HG03097 (cell line): ENCODE results near the gene SYNE2.
"Not testable (repeated sequence)": the region's sequence is repeated elsewhere in the genome, so short reads cannot be mapped to it uniquely, and the experiment has no call there.

ENCODE experiments used
- ATAC-seq: cut with Tn5 transposase; IDR thresholded peaks from one replicate; pipeline ENCODE4 v1.9.1; 2021; ENCODE audit not compliant: unreplicated experiment, low FRiP score

Gene SYNE2

GRCh38 chr14:64117671-64118402, 265.0 kb downstream of the SYNE2 start:
- no peak for ATAC-seq

GRCh38 chr14:64118403-64118742, 265.6 kb downstream of the SYNE2 start:
- ATAC-seq: not testable (repeated sequence)

GRCh38 chr14:64118892-64119291, 266.1 kb downstream of the SYNE2 start:
- ATAC-seq: no peak

GRCh38 chr14:64119500-64119899, 266.7 kb downstream of the SYNE2 start:
- ATAC-seq: no peak

- ATAC-seq: no peak
Measured at GRCh38 chr14:64119980-64120379, 267.2 kb downstream of the SYNE2 start.

- ATAC-seq: no peak
Measured at GRCh38 chr14:64123241-64123822, 270.5 kb downstream of the SYNE2 start.

GRCh38 chr14:64125270-64125669, 272.5 kb downstream of the SYNE2 start:
- no peak for ATAC-seq

- no peak for ATAC-seq
Measured at GRCh38 chr14:64126548-64126947, 273.7 kb downstream of the SYNE2 start.

- ATAC-seq: no peak
Measured at GRCh38 chr14:64137657-64138290, 285.0 kb downstream of the SYNE2 start.

- ATAC-seq: no peak
Measured at GRCh38 chr14:64147126-64147790, 294.5 kb downstream of the SYNE2 start.

- ATAC-seq: no peak
Measured at GRCh38 chr14:64149921-64150320, 297.1 kb downstream of the SYNE2 start.

GRCh38 chr14:64158608-64159007, 305.8 kb downstream of the SYNE2 start:
- ATAC-seq: no peak

GRCh38 chr14:64159588-64159987, 306.8 kb downstream of the SYNE2 start:
- ATAC-seq: no peak

- ATAC-seq: no peak
Measured at GRCh38 chr14:64170181-64170580, 317.4 kb downstream of the SYNE2 start.

- no peak for ATAC-seq
Measured at GRCh38 chr14:64174922-64175782, 322.3 kb downstream of the SYNE2 start.

GRCh38 chr14:64176330-64176729, 323.5 kb downstream of the SYNE2 start:
- no peak for ATAC-seq

- ATAC-seq: no peak
Measured at GRCh38 chr14:64178814-64179213, 326.0 kb downstream of the SYNE2 start.

GRCh38 chr14:64182908-64183307, 330.1 kb downstream of the SYNE2 start:
- not testable (repeated sequence) for ATAC-seq

- ATAC-seq: no peak
Measured at GRCh38 chr14:64184103-64184729, 331.4 kb downstream of the SYNE2 start.

- no peak for ATAC-seq
Measured at GRCh38 chr14:64185184-64185583, 332.4 kb downstream of the SYNE2 start.
